ENCODE measurements around the gene PRKCE. TPM values are rescaled to one million over a fixed set of nuclear protein-coding genes. Genes with fewer than 3 reads are reported as not detected.

Gene PRKCE
- total RNA-seq, 1 experiment from 2014 or later: 14.8 TPM

GRCh38 chr2:45874344-45874743 is 222.9 kb downstream of the PRKCE start:
- BruUV-seq (replicated peaks): no TSS peak
- H3K4me3 ChIP-seq (replicated peaks in 1 of 2; ENCODE audit: low read depth in 1 of 2, low read length in 2 of 2): no peak overlapping the region
- H3K27me3 ChIP-seq (ENCODE audit: insufficient read depth, low read length): no peaks in the 10 kb centered on the region
- no peaks in the 10 kb centered on the region for H3K9me2 ChIP-seq (ENCODE audit: insufficient read depth)
- no peaks in the 10 kb centered on the region for H3K79me2 ChIP-seq (ENCODE audit: insufficient read depth, low read length)
- POLR2A ChIA-PET: no interaction called here
- DNase-seq (ENCODE audit: low read depth, low spot score) (no peak), ATAC-seq (no peak)
- intact Hi-C loops (cut with micrococcal nuclease): no loop called here
- no peak overlapping the region for H2AFZ ChIP-seq (ENCODE audit: low read depth, low read length, poor library complexity, severe bottlenecking)
- no peak overlapping the region for H3K9ac ChIP-seq (ENCODE audit: low read length)
- CTCF ChIA-PET: no interaction called here
- RAD21 ChIA-PET (ENCODE audit: low non-redundant PET in 1 of 2, low total read pairs in 2 of 2, uncharacterized antibody in 2 of 2, unreplicated experiment in 2 of 2): no interaction called here
- peaks cover 4 to 7% of the 10 kb centered on the region in 2 experiments; a peak in 2 of 4 replicates for H3K9me3 ChIP-seq (ENCODE audit: control insufficient read depth in 1 of 2, insufficient read depth in 1 of 2, low read depth in 1 of 2, low read length in 2 of 2)
- no peaks in the 10 kb centered on the region for H3K36me3 ChIP-seq (ENCODE audit: control insufficient read depth in 1 of 2, insufficient read depth in 2 of 2, low read length in 2 of 2)
- no peaks in the 10 kb centered on the region for H4K20me1 ChIP-seq (ENCODE audit: insufficient read depth)
- peaks cover 0 to 6% of the 10 kb centered on the region in 2 experiments; a peak in 1 of 4 replicates for H3K4me1 ChIP-seq (ENCODE audit: control insufficient read depth in 1 of 2, insufficient read depth in 2 of 2, low read length in 2 of 2)
- H3K4me2 ChIP-seq (ENCODE audit: low read length): no peak overlapping the region
- TF ChIP-seq SP1 (IDR thresholded peaks at IDR 0.05; ENCODE audit: low read depth) (no peak), EZH2 (IDR thresholded peaks at IDR 0.05) (no peak), ZFX (IDR thresholded peaks at IDR 0.05) (no peak), EZH2phosphoT487 (IDR thresholded peaks at IDR 0.05; ENCODE audit: borderline replicate concordance) (no peak)
- no peak overlapping the region for H3K27ac ChIP-seq (ENCODE audit: low read depth, low read length)

GRCh38 chr2:45876611-45877010 is 225.1 kb downstream of the PRKCE start:
- Histone ChIP-seq H2AFZ (ENCODE audit: low read depth, low read length, poor library complexity, severe bottlenecking) (no peak overlapping the region), H3K4me3 (replicated peaks in 1 of 2; ENCODE audit: low read depth in 1 of 2, low read length in 2 of 2) (no peak overlapping the region), H3K79me2 (ENCODE audit: insufficient read depth, low read length) (no peaks in the 10 kb centered on the region), H3K9me2 (ENCODE audit: insufficient read depth) (no peaks in the 10 kb centered on the region), H3K9ac (ENCODE audit: low read length) (no peak overlapping the region), H3K27ac (ENCODE audit: low read depth, low read length) (no peak overlapping the region), H3K27me3 (ENCODE audit: insufficient read depth, low read length) (no peaks in the 10 kb centered on the region), H3K4me1 (ENCODE audit: control insufficient read depth in 1 of 2, insufficient read depth in 2 of 2, low read length in 2 of 2) (peaks cover 0 to 6% of the 10 kb centered on the region in 2 experiments; a peak in 1 of 4 replicates), H4K20me1 (ENCODE audit: insufficient read depth) (no peaks in the 10 kb centered on the region), H3K9me3 (ENCODE audit: control insufficient read depth in 1 of 2, insufficient read depth in 1 of 2, low read depth in 1 of 2, low read length in 2 of 2) (peaks cover 4 to 7% of the 10 kb centered on the region in 2 experiments; a peak in 2 of 4 replicates), H3K36me3 (ENCODE audit: control insufficient read depth in 1 of 2, insufficient read depth in 2 of 2, low read length in 2 of 2) (no peaks in the 10 kb centered on the region), H3K4me2 (ENCODE audit: low read length) (no peak overlapping the region)
- ChIA-PET POLR2A (no interaction called here), CTCF (no interaction called here), RAD21 (ENCODE audit: low non-redundant PET in 1 of 2, low total read pairs in 2 of 2, uncharacterized antibody in 2 of 2, unreplicated experiment in 2 of 2) (no interaction called here)
- TF ChIP-seq POLR2AphosphoS5 (IDR thresholded peaks at IDR 0.05; ENCODE audit: low read depth, low read length) (no peak), CTCF (IDR thresholded peaks at IDR 0.05 in 2 of 3, conservative IDR thresholded peaks at IDR 0.05 in 1 of 3; ENCODE audit: borderline replicate concordance in 1 of 3, insufficient read depth in 1 of 3, low read depth in 2 of 3, low read length in 2 of 3) (no peak), JUND (IDR thresholded peaks at IDR 0.05) (no peak), SP1 (IDR thresholded peaks at IDR 0.05; ENCODE audit: low read depth) (no peak), RAD21 (IDR thresholded peaks at IDR 0.05; ENCODE audit: low read depth) (no peak), ELF1 (IDR thresholded peaks at IDR 0.05; ENCODE audit: borderline replicate concordance, low read depth) (no peak), EZH2phosphoT487 (IDR thresholded peaks at IDR 0.05; ENCODE audit: borderline replicate concordance) (no peak), EZH2 (IDR thresholded peaks at IDR 0.05) (no peak), CBX3 (IDR thresholded peaks at IDR 0.05; ENCODE audit: low read depth) (no peak)
- intact Hi-C loops (cut with micrococcal nuclease): no loop called here
- DNase-seq (ENCODE audit: low read depth, low spot score) (no peak), ATAC-seq (no peak)
- BruUV-seq (replicated peaks): no TSS peak
